ENCODE data around the gene MFN2.

- no peak for TF ChIP-seq USF2 (CRISPR knock-in tag; IDR thresholded peaks at IDR 0.05)
- TF ChIP-seq NFE2L1 (CRISPR knock-in tag; IDR thresholded peaks at IDR 0.05), result no peak
- TF ChIP-seq RELA (CRISPR knock-in tag; IDR thresholded peaks at IDR 0.05; ENCODE audit: borderline replicate concordance), result no peak
- TF ChIP-seq NR3C1 (CRISPR knock-in tag; conservative IDR thresholded peaks at IDR 0.05; ENCODE audit: low read depth), result no peak
- no peak for TF ChIP-seq JUN (CRISPR knock-in tag; IDR thresholded peaks at IDR 0.05)
- TF ChIP-seq IRF1 (CRISPR knock-in tag; IDR thresholded peaks at IDR 0.05), result no peak
- no peak for TF ChIP-seq CTCF (IDR thresholded peaks at IDR 0.05)
- no peak for TF ChIP-seq ATF2 (CRISPR knock-in tag; IDR thresholded peaks at IDR 0.05; ENCODE audit: borderline replicate concordance, low read depth)
- TF ChIP-seq ZNF232 (CRISPR knock-in tag; IDR thresholded peaks at IDR 0.05), result no peak
- no peak for TF ChIP-seq SP1 (CRISPR knock-in tag; conservative IDR thresholded peaks at IDR 0.05)
- TF ChIP-seq CREB1 (CRISPR knock-in tag; IDR thresholded peaks at IDR 0.05), result no peak
- TF ChIP-seq ETV6 (CRISPR knock-in tag; IDR thresholded peaks at IDR 0.05), result no peak
- TF ChIP-seq TEAD4 (CRISPR knock-in tag; IDR thresholded peaks at IDR 0.05), result no peak
- TF ChIP-seq FOXJ3 (CRISPR knock-in tag; IDR thresholded peaks at IDR 0.05; ENCODE audit: borderline replicate concordance), result no peak
Observed at GRCh38 chr1:12034381-12034801, 54.1 kb downstream of the MFN2 start.
